ES-I3 (cell line): Measurements from ENCODE around the gene PML.

Source experiments
- H3K36me3 ChIP-seq: 2 replicates; pipeline ENCODE4 v1.6.1; 2013; ENCODE audit warnings: mild to moderate bottlenecking, low read length, control low read depth, moderate library complexity; ENCODE audit not compliant: insufficient read depth
- H3K4me1 ChIP-seq: 2 replicates; pipeline ENCODE4 v1.6.1; 2013; ENCODE audit warnings: mild to moderate bottlenecking, control low read depth, low read length; ENCODE audit not compliant: insufficient read depth
- H3K9ac ChIP-seq: 2 replicates; pipeline ENCODE4 v1.6.1; 2013; ENCODE audit warnings: low read depth, mild to moderate bottlenecking, low read length, moderate library complexity
- H3K9me3 ChIP-seq: 2 replicates; pipeline ENCODE4 v1.6.1; 2013; ENCODE audit warnings: mild to moderate bottlenecking, low read length, moderate library complexity; ENCODE audit not compliant: control insufficient read depth, insufficient read depth

Gene PML

DNA sequence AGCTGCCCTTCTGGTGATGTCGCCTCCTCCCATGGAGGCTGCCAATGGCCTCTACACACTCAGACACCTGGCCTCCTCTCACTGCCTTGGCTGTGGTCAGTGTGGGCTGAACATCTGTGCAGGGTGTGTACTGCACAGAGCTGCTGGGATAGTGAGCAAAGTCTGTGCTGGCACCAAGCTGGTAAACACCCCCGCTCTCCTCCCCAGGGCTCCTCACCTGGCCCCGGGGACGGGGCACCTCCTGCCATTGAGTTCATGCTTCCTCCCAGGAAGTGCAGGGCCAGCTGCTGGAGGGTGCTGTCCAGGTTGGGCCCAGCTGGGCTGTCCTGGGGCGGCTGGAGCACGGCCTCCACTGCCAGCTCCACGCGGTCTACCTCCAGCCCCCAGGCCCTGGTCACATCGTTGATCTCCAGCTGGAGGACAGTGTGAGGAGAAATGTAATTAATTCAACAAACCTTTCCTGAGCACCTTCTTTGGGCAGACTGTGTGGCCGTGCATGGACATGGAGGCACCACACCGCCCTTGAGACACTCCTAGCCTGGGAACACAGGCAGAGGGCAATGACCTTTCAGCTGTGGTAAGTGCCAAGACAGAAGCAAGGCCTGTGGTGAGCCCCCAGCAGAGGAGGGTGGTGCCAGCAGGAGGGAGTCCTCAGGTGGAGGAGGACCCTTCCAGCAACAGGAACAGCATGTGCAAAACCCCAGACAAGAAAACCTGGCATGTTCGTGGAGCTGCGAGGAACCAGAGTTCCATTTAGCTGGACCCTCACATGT lies 9.2 kb upstream of the PML start:
- Histone ChIP-seq H3K9ac (no peak overlapping the region), H3K4me1 (no peaks in the 10 kb centered on the region), H3K9me3 (no peaks in the 10 kb centered on the region), H3K36me3 (no peaks in the 10 kb centered on the region)

DNA sequence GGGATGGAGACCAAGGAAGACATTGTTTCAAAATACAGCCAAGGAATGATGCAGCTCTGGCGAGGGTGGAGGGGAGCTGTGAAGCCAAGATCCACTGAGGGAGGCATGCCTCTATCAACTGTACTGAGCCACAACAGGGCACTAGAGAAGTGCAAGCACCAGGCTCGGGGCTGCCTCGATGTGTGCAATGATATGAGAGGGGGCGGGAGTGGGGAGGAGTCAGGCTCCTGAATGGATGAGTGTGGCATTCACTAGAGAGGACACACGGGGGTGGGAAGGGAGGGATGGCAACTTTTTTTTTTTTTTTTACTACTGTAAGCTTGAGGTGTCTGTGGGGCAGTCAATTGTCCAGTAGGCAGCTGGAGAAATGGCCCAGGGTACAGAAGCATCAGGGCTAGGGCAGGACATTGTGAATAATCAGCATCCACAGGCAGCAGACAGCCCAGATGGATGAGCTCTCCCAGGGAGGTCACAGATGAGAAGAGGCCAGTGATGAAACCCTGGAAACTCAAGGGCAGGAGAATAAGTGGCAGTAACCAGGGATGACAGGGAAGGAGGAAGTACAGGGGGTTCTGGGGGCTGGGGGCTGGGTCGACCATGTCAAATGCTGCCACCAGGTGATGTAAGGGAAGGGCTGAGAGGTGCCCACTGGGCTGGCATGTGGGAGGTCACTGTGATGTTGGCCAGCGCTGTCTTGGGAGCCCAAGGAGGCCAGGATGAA lies 8.3 kb upstream of the PML start:
- H3K36me3 ChIP-seq = no peaks in the 10 kb centered on the region
- no peak overlapping the region for H3K9ac ChIP-seq

GRCh38 chr15:73986776-73987056 lies 7.8 kb upstream of the PML start:
- Histone ChIP-seq H3K9ac (no peak overlapping the region), H3K36me3 (no peaks in the 10 kb centered on the region), H3K4me1 (peaks cover 6% of the 10 kb centered on the region; the same call in 1 of the 2 replicates), H3K9me3 (no peaks in the 10 kb centered on the region)

More for the DNA sequence above, 8.3 kb upstream of the PML start:
- H3K9me3 ChIP-seq = no peaks in the 10 kb centered on the region
- H3K4me1 ChIP-seq = peaks cover 2% of the 10 kb centered on the region; the same call in 1 of the 2 replicates

DNA sequence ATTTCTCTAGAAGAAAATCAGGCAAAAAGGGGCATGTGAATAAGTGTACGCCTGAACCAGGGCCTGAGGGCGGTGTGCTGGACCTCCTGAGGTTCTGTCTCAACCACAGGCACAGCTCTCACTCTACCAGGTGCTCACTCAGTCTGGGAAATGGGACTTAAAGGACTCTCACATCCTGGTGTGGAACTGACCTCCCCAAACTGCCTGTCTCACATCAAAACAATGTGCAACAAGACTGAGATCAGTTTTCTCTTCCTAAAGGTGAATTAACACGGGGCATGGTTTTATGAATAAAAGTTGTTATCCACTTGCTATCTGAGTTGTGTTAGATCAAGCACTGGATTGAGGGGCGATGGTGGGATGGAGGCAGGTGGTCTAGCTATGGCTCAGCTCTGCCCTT lies 7.3 kb upstream of the PML start:
- no peak overlapping the region for H3K9ac ChIP-seq
- no peaks in the 10 kb centered on the region for H3K9me3 ChIP-seq
- H3K4me1 ChIP-seq = peaks cover 6% of the 10 kb centered on the region; the same call in 1 of the 2 replicates
- H3K36me3 ChIP-seq = no peaks in the 10 kb centered on the region

DNA sequence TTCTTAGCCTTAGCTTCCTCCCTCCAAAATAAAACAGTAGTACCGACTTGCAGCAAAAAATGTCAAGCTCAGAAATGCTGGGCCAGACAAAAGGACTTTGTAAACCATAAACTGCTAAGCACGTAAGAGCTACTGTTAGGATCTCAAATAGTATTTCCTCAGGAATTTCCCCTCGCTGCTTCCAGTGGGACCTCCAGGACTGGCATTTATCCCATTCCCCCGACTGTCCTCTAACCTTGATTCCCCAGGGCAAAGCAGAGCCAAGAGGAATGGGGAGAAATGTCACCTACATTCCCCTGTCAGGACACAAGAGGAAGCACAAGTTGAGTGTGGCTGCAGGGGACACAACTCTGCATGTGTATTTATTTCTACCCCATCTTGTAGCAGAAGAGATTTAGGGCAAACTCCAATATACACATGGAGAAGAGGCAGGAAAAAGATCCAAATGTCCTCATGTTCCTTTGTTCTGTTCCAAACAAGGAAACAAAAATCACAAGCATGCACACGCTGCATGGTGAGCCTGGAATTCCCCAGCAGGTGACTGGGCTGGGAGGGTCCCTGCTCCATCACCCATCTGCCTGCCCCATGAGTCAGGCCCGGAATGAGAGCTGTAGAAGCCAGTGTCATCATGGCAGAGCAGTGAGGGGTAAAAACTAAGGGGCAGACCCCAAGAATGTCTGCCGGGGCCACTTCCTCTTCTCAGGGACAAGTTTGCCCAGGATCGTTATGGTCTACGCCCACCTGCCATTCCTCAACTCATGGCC lies 6.7 kb upstream of the PML start:
- H3K4me1 ChIP-seq = peaks cover 6% of the 10 kb centered on the region; the same call in 1 of the 2 replicates
- no peak overlapping the region for H3K9ac ChIP-seq
- no peaks in the 10 kb centered on the region for H3K9me3 ChIP-seq
- H3K36me3 ChIP-seq = no peaks in the 10 kb centered on the region

GRCh38 chr15:73988445-73988969 lies 6.0 kb upstream of the PML start:
- Histone ChIP-seq H3K36me3 (no peaks in the 10 kb centered on the region), H3K9me3 (no peaks in the 10 kb centered on the region), H3K4me1 (peaks cover 6% of the 10 kb centered on the region; the same call in 1 of the 2 replicates), H3K9ac (no peak overlapping the region)

DNA sequence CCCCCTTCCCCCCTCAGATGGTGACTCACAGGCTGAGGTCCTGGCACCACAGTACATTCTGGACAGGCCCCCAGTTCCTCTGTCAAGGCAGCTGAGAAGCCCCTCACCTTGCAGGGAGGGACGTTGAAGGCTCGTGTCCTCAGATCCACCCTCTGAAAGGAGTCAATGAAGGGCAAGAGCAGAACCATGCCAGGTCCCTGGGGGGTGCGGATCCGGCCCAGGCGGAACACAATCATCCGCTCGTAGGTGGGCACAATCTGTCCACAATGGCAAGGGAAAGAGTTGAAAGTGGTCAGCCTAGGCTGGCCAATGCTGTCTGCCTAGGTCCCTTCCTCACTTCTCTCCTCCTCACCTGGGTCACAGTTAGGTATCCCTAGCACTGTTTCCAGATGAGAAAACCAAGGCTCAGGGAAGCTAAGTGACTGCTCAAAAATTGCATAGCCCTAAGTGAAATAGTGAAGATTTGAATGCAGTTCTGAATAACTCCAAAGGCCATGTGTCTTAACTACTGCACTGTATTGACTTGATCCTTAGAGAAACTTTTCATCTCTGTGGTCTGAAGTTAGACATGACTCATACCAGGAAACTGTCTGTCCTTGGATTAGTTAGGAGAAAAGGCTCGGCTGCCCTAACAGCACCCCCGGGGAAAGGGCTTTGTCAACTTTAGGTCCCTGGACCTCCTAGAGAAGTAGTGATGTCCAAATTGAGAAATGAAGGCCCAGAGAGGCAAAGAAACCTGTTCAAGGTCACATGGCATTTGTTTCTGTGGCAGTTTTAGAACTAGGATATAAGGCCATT lies 5.3 kb upstream of the PML start:
- no peaks in the 10 kb centered on the region for H3K9me3 ChIP-seq
- H3K36me3 ChIP-seq = no peaks in the 10 kb centered on the region
- H3K9ac ChIP-seq = no peak overlapping the region
- H3K4me1 ChIP-seq = peaks cover 8% of the 10 kb centered on the region; the same call in 1 of the 2 replicates

- Histone ChIP-seq H3K4me1 (peaks cover 8% of the 10 kb centered on the region; the same call in 1 of the 2 replicates), H3K9me3 (no peaks in the 10 kb centered on the region), H3K36me3 (no peaks in the 10 kb centered on the region), H3K9ac (no peak overlapping the region)
Measured at GRCh38 chr15:73990250-73991005, 4.1 kb upstream of the PML start.

DNA sequence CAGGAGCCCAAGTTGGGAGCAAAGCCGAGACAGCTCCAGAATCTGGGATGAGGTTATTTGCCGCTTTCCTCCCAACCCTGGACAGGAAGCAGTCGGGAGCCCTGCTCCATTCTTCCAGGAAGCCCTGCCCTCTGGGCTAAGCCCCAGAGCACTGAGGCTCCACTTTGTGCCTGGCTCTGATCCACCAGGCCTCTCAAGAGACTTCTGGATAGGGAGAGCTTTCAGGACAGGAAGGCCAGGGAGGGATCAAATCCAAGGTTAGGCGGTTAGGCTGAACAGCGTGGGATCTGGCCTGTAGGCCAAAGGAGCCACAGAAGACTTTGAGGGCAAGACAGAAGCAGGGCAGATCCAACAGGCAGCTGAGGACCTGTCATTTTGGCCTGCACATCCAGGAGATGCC lies 3.3 kb upstream of the PML start:
- Histone ChIP-seq H3K36me3 (no peaks in the 10 kb centered on the region), H3K4me1 (peaks cover 8% of the 10 kb centered on the region; the same call in 1 of the 2 replicates), H3K9me3 (no peaks in the 10 kb centered on the region), H3K9ac (peak overlapping the region; percentile 71; the same call in 1 of the 2 replicates)

DNA sequence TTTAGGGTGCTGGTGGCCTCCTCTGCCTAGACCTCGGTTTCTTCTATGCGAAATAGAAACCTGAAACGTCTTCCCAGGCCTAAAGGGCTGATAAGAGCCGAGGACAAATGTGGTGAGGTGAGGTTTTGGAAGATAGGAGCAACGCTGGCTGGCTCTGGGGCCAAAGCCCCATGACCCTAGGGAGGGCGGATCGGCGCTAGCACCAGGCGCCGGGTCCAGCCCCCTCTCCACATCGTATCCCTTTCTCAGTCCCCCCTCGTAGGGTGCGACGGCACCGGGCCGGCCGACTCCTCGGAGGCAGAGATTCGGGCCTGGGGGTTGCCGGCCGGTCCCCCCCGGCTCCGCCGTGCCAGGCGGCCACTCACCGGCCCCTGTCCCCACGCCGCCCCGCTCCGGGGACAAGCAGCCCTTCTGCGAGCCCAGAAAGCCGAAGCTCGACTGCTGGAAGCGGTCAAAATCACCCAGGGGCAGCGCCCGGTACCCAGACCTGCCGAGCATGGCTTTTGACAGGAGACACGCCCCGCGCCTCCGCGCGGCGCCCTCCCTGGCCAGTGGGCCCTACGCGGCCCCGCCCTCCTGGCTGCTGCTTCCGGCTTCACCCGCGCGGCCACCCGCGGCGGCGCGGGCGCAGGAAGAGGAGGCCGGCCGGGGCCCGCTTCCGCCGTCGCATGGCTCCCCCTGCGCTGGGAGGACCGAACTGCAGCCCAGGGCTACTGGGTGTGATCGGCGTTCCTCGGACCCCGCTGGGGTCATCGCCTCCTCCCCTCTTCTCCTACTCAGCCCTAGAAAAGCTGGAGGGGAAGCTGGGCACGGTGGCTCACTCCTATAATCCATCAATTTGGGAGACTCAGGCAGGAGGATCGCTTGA lies 2.6 kb upstream of the PML start, which contains the start of gene STOML1:
Gene STOML1, minus strand, starts transcription at position 570 of the 868 bp plus-strand sequence. Its CDS starts 72 bp downstream, at position 498.
- peaks cover 8% of the 10 kb centered on the region; the same call in 1 of the 2 replicates for H3K4me1 ChIP-seq
- H3K9ac ChIP-seq = peak within 1 kb of the TSS; percentile 71; the same call in 1 of the 2 replicates

DNA sequence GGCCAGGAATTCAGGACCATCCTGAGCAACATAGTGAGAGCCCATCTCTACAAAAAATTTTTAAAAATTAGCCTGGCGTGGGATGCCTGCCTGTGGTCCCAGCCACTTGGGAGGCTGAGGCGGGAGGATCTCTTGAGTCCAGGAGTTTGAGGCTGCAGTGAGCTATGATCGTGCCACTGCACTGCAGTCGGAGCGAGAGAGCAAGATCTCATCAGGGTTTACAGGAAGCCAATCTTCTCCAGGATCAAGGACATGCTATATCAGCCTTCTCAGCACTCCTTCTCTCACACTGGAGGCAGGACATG lies 2.0 kb upstream of the PML start:
- peaks cover 8% of the 10 kb centered on the region; the same call in 1 of the 2 replicates for H3K4me1 ChIP-seq
- H3K36me3 ChIP-seq = no peaks in the 10 kb centered on the region
- H3K9ac ChIP-seq = peak overlapping the region; percentile 19; the same call in 1 of the 2 replicates
- no peaks in the 10 kb centered on the region for H3K9me3 ChIP-seq

More for the DNA sequence above, 2.6 kb upstream of the PML start, which contains the start of gene STOML1:
- no peaks in the 10 kb centered on the region for H3K9me3 ChIP-seq
- no peaks in the 10 kb centered on the region for H3K36me3 ChIP-seq

DNA sequence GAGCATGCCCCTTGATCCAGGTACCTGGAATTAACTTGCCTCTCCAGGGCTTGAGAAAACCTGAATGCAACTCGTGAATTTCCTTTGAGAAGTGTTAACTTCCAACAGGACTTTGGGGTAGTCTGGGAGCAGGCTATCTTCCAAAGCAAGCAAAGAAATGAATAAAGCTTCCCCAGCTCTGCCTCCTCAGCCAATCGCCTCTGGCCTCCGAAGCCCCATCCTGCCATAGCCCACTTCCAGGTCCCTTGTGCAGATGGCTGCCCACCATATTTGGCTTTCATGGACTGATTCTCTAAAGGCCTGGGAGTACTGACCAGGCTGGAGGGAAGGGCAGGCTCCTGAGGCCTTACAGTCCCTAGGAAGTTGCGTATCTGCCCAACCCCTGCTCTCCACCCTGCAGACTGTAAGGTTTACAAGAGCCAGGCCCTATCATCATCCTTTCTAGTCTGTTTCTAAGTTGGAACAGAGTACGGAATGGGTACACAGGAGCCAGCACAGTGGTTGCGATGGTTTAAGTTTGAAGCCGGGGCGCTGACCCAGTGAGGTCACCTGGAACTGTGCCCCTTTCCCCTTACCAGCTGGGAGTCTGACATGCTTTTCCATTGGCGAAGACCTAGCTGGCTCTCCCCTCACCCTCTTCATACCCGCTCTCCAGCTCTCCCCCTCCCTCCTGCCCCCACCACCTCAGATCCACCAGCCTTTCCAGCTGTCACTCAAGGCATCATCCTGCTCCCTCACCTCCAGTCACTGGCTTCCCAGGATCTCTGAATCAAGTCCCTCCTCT lies 1.1 kb upstream of the PML start:
- H3K9me3 ChIP-seq = no peaks in the 10 kb centered on the region
- peaks cover 2% of the 10 kb centered on the region; the same call in 1 of the 2 replicates for H3K36me3 ChIP-seq
- H3K9ac ChIP-seq = no peak overlapping the region; the same call in 1 of the 2 replicates
- H3K4me1 ChIP-seq = peaks cover 8% of the 10 kb centered on the region; the same call in 1 of the 2 replicates
